Activated T-cell treated with anti-CD3 and anti-CD28 coated beads, Interleukin-2, amount 50 U/mL, for 48 hours (primary cell): Measurements from ENCODE around the gene IFT88.
A peak's percentile ranks its signal among the peaks of the same experiment; 100 is the strongest.

Experiments
- DNase-seq, 2 experiments: peaks; one replicate each; pipeline ENCODE4 v3.0.0-alpha.2; 2020

IFT88 gene

GRCh38 chr13:20719783-20720182 is 152.8 kb downstream of the IFT88 start:
- DNase-seq: no peak

GRCh38 chr13:20720499-20720898 is 153.5 kb downstream of the IFT88 start:
- no peak for DNase-seq

- no peak for DNase-seq
These were observed 154.1 kb downstream of the IFT88 start for GRCh38 chr13:20721058-20721453.

- DNase-seq: peak in 1 of 2 experiments; percentile 42
These were observed 154.7 kb downstream of the IFT88 start for GRCh38 chr13:20721454-20722357.

DNA sequence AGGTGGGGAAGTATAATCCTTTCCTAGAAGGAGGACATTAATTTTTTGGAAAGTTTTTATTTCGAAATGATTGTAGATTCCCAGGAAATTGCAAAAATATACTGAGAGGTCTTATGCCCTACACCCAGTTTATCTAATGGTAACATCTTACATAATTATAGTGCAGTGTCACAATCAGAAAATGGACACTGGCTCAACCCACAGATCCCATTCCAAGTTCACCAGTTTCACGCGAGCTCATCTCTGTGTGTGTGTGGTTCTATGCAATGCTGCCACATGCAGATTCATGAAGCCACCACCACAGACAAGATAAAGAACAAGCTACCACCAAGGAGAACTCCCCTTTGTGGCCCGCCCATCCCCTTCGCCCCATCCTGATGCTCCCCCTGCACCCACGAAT is 160.9 kb downstream of the IFT88 start:
- DNase-seq: no peak

DNA sequence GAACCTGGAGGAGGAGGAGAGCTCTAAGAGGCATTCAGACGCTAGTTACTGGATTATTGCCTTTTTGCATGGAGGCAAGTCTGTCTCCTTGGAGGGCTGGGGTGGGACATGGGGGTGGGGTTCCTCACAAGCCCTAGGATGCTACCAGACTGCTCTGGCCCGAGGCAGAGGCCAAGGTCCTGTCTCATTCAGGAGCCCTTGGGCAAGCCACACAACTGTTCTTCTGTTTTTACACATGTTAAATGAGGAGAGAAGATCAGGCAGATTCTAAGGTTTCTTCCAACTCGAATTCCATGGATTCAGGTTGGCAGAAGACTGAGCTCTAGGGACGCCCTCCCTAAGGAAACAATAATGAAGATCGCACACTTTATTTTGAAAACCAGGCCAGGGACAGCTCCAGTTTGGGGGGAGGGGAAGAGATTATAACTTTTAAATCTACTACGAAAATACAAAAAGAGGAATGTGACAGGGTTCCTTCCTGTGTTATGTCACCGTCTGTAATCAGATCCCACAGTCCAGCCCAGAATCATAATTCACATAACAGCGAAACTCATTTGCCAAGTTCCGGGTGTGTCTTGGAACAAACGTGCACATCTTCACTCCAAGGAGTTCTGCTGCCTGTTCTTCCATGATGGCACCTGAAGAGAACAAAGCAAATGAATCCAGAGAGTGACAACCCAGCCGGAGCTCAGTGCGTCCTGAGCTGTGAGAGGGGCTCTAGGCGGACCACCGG is 161.8 kb downstream of the IFT88 start:
- DNase-seq: no peak

GRCh38 chr13:20729633-20730585 is 163.0 kb downstream of the IFT88 start:
- DNase-seq: no peak

DNA sequence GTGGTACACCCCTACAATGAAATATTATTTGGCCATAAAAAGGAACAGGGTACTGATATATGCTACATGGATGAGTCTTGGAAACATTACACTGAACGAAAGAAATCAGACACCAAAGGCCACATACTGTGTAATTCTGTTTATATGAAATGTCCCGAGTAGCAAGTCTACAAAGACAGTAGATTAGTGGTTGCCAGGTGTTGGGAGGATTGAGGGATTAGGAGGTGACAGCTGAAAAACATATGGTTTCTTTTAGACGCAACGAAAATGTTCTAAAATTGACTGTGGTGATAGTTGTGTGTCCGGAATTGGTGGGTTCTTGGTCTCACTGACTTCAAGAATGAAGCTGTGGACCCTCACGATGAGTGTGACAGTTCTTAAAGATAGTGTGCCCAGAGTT is 171.7 kb downstream of the IFT88 start:
- no peak for DNase-seq

DNA sequence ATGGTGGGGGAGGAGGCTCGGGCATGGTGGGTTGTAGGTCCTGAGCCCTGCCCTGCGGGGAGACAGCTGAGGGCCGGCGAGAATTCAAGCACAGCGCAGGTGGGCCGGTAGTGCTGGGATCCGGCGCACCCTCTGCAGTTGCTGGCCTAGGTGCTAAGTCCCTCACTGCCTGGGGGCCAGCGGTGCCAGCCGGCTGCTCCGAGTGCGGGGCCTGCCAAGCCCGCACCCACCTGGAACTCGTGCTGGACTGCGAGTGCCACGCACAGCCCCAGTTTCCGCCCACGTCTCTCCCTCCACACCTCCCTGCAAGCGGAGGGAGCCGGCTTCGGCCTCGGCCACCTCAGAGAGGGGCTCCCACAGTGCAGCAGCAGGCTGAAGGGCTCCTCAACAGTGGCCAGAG is 173.1 kb downstream of the IFT88 start:
- no peak for DNase-seq
